ENCODE data around the gene PPP1R7. TPM values are rescaled to one million over a fixed set of nuclear protein-coding genes. Genes with fewer than 3 reads are reported as not detected.

The PPP1R7 gene
- polyA plus RNA-seq, 1 donor from 2014 or later, result 59.3 TPM

DNA sequence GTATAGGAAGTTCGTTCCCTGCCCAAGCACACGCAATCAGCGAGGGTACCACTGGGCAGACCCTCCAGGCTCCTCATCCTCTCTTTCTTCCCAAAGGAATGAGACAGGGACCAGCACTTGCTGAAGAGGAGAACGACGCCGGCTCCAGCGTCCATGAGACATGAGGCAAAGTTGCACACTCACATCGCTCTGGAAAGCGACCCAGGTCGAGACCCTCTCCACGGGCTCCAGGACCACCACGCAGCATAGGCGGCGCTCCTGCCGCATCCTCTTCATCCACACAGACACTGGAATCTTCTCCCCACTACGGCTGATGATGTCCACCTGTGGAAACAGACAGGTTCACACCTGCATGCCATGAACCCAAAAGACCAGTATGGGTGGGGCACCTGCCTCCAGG lies 11.8 kb upstream of the PPP1R7 start:
- Histone ChIP-seq H3K79me2 (replicated peaks; ENCODE audit: insufficient read depth, low read length) (no peaks in the 10 kb centered on the region), H3K9me3 (ENCODE audit: low read length) (no peaks in the 10 kb centered on the region), H3F3A (ENCODE audit: insufficient read depth, low read length, poor library complexity, severe bottlenecking) (no peaks in the 10 kb centered on the region), H3K36me3 (ENCODE audit: insufficient read depth, low read length) (no peaks in the 10 kb centered on the region), H3K4me3 (ENCODE audit: low read length) (no peak overlapping the region), H3K9me2 (ENCODE audit: insufficient read depth, low read length) (no peaks in the 10 kb centered on the region), H4K20me1 (ENCODE audit: insufficient read depth) (no peaks in the 10 kb centered on the region), H3K27me3 (ENCODE audit: insufficient read depth, low read depth, low read length) (no peaks in the 10 kb centered on the region), H2AFZ (ENCODE audit: low read depth, low read length) (no peak overlapping the region), H3K27ac (ENCODE audit: low read length) (no peak overlapping the region), H3K4me2 (ENCODE audit: low read length) (no peak overlapping the region), H3K9ac (ENCODE audit: low read length) (no peak overlapping the region)
- no peak for TF ChIP-seq EZH2 (IDR thresholded peaks at IDR 0.05; ENCODE audit: borderline replicate concordance, insufficient read depth, low read length, poor library complexity, severe bottlenecking)
- TF ChIP-seq EP300 (conservative IDR thresholded peaks at IDR 0.05; ENCODE audit: poor library complexity, severe bottlenecking), result no peak
- TF ChIP-seq SMC3 (conservative IDR thresholded peaks at IDR 0.05; ENCODE audit: poor library complexity), result no peak
- TF ChIP-seq, protein P1, sequence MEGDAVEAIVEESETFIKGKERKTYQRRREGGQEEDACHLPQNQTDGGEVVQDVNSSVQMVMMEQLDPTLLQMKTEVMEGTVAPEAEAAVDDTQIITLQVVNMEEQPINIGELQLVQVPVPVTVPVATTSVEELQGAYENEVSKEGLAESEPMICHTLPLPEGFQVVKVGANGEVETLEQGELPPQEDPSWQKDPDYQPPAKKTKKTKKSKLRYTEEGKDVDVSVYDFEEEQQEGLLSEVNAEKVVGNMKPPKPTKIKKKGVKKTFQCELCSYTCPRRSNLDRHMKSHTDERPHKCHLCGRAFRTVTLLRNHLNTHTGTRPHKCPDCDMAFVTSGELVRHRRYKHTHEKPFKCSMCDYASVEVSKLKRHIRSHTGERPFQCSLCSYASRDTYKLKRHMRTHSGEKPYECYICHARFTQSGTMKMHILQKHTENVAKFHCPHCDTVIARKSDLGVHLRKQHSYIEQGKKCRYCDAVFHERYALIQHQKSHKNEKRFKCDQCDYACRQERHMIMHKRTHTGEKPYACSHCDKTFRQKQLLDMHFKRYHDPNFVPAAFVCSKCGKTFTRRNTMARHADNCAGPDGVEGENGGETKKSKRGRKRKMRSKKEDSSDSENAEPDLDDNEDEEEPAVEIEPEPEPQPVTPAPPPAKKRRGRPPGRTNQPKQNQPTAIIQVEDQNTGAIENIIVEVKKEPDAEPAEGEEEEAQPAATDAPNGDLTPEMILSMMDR (IDR thresholded peaks at IDR 0.05; ENCODE audit: poor library complexity, severe bottlenecking), result no peak
- no peak for TF ChIP-seq TAF1 (IDR thresholded peaks at IDR 0.05; ENCODE audit: low read depth)
- TF ChIP-seq RAD21 (conservative IDR thresholded peaks at IDR 0.05), result no peak
- TF ChIP-seq, protein P2, sequence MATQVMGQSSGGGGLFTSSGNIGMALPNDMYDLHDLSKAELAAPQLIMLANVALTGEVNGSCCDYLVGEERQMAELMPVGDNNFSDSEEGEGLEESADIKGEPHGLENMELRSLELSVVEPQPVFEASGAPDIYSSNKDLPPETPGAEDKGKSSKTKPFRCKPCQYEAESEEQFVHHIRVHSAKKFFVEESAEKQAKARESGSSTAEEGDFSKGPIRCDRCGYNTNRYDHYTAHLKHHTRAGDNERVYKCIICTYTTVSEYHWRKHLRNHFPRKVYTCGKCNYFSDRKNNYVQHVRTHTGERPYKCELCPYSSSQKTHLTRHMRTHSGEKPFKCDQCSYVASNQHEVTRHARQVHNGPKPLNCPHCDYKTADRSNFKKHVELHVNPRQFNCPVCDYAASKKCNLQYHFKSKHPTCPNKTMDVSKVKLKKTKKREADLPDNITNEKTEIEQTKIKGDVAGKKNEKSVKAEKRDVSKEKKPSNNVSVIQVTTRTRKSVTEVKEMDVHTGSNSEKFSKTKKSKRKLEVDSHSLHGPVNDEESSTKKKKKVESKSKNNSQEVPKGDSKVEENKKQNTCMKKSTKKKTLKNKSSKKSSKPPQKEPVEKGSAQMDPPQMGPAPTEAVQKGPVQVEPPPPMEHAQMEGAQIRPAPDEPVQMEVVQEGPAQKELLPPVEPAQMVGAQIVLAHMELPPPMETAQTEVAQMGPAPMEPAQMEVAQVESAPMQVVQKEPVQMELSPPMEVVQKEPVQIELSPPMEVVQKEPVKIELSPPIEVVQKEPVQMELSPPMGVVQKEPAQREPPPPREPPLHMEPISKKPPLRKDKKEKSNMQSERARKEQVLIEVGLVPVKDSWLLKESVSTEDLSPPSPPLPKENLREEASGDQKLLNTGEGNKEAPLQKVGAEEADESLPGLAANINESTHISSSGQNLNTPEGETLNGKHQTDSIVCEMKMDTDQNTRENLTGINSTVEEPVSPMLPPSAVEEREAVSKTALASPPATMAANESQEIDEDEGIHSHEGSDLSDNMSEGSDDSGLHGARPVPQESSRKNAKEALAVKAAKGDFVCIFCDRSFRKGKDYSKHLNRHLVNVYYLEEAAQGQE (IDR thresholded peaks at IDR 0.05; ENCODE audit: borderline replicate concordance), result no peak
- TF ChIP-seq POLR2AphosphoS5 (IDR thresholded peaks at IDR 0.05), result no peak
- no peak for TF ChIP-seq MXI1 (conservative IDR thresholded peaks at IDR 0.05; ENCODE audit: poor library complexity, severe bottlenecking)

DNA sequence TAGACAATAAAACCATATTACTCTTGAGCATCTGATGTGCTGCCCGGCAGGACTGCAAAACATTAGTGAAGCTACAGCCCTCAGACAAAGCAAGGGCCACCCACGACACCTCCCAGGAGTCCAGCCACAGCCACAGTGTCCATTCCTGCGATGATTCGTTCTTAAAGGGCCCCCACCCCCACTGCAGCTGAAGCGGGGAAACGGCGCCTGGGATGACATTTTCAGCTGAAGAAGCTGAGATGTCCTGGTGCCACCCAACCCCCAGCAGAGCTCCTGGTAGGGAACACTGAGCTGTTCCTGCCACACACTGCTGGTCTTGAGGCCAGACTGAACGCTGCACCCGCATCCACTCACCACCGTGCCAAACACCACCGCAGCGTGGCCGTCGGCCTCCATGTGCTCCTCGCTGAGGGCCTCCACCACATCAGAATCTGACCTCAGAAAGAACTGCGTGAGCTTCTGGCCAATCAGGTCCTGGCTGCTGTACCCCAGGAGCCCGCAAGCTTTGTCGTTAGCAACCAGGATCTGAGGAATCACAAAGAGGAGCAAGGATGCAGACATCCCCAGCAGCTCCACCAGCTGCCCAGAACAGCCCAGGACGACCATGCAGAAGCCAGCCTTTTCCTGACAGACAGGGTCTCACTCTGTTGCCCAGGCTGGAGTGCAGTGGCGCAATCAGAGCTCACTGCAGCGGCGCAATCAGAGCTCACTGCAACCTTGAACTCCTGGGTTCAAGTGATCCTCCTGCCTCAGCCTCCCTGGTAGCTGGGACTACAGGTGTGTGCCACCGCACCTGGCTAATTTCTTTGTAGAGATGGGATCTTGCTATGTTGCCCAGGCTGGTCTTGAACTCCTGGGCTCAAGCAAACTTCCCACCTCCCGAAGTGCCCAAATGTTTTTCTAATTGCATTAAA lies 10.5 kb upstream of the PPP1R7 start:
- H3K27me3 ChIP-seq (ENCODE audit: insufficient read depth, low read depth, low read length), result no peaks in the 10 kb centered on the region
- H3K9me3 ChIP-seq (ENCODE audit: low read length), result no peaks in the 10 kb centered on the region
- no peaks in the 10 kb centered on the region for H3F3A ChIP-seq (ENCODE audit: insufficient read depth, low read length, poor library complexity, severe bottlenecking)
- H3K9me2 ChIP-seq (ENCODE audit: insufficient read depth, low read length), result no peaks in the 10 kb centered on the region
- no peak overlapping the region for H3K9ac ChIP-seq (ENCODE audit: low read length)
- H2AFZ ChIP-seq (ENCODE audit: low read depth, low read length), result no peak overlapping the region
- H3K36me3 ChIP-seq (ENCODE audit: insufficient read depth, low read length), result no peaks in the 10 kb centered on the region
- no peak for TF ChIP-seq EP300 (conservative IDR thresholded peaks at IDR 0.05; ENCODE audit: poor library complexity, severe bottlenecking)
- no peak for TF ChIP-seq SMC3 (conservative IDR thresholded peaks at IDR 0.05; ENCODE audit: poor library complexity)
- no peak for TF ChIP-seq POLR2AphosphoS5 (IDR thresholded peaks at IDR 0.05)
- TF ChIP-seq EZH2 (IDR thresholded peaks at IDR 0.05; ENCODE audit: borderline replicate concordance, insufficient read depth, low read length, poor library complexity, severe bottlenecking), result no peak
- TF ChIP-seq, protein P2 (IDR thresholded peaks at IDR 0.05; ENCODE audit: borderline replicate concordance), result no peak
- TF ChIP-seq TAF1 (IDR thresholded peaks at IDR 0.05; ENCODE audit: low read depth), result no peak
- TF ChIP-seq, protein P1 (IDR thresholded peaks at IDR 0.05; ENCODE audit: poor library complexity, severe bottlenecking), result no peak
- TF ChIP-seq RAD21 (conservative IDR thresholded peaks at IDR 0.05), result no peak
- no peak for TF ChIP-seq MXI1 (conservative IDR thresholded peaks at IDR 0.05; ENCODE audit: poor library complexity, severe bottlenecking)
- H3K4me2 ChIP-seq (ENCODE audit: low read length), result no peak overlapping the region
- H3K4me3 ChIP-seq (ENCODE audit: low read length), result no peak overlapping the region
- no peak overlapping the region for H3K27ac ChIP-seq (ENCODE audit: low read length)
- H4K20me1 ChIP-seq (ENCODE audit: insufficient read depth), result no peaks in the 10 kb centered on the region
- H3K79me2 ChIP-seq (replicated peaks; ENCODE audit: insufficient read depth, low read length), result no peaks in the 10 kb centered on the region

Data from neural cell (in vitro differentiated cells).